HG03280 (cell line): ENCODE results near the gene GAS7.

Experiments
- ATAC-seq: cut with Tn5 transposase; IDR thresholded peaks from one replicate; pipeline ENCODE4 v1.9.1; 2021; ENCODE audit warnings: mild to moderate bottlenecking, moderate library complexity; ENCODE audit not compliant: unreplicated experiment

Gene GAS7

DNA sequence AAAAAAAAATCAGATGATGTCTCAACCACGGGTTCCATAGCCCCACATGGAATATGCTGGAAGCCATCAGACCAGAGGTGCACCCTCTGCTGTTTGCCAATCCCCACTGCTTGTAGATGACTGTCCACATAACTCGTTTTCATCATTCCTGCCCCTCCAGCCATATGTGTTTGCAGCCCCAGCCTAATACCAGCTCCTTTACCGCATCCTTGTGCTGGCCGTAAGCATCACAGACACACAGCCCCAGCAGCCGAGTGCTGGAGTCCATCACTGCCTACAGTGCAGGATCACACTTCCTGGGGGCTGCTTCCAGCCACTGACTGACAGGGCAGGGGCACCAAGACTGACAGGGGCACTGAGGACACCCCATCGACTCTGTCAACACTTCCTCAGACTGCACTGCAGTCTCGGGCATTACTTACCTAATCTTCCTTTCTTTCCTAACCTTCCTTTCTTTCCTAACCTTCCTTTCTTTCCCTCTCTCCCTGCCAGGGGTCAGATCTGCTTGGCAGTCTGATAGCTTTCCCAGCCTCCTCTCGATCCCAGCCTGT lies 298.3 kb downstream of the GAS7 start:
- no peak for ATAC-seq

- ATAC-seq = no peak
These were observed 298.9 kb downstream of the GAS7 start for GRCh38 chr17:9899280-9900043.

GRCh38 chr17:9898812-9899211 lies 299.6 kb downstream of the GAS7 start:
- ATAC-seq = no peak

DNA sequence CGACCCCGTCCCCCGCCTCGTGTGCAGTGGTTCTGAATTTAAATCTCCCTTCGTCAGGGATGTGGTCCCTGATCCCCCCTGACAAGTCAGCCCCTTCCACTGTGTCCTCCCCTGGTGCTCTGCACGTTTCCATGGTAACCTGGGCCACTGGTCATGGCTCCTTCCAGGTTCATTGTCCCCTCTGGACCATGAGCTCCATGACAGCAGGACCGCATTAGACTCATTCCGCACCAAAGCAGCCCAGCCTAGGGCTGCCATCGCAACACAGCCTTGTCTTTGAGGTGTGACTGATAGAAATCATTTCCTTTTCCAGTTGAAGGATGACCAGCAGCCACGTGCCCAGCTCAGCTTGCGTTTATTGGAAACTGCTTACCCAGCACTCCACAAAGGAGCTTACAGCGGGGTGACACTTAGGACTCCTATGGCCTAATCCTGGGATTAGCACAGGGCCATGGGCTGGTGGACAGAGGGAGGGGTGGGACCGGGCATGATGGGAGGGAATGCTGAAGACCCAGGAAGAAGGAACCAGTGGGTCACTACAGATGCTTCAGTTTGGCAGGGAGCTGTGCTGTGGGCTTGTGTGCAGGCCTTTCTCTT lies 300.9 kb downstream of the GAS7 start:
- no peak for ATAC-seq

GRCh38 chr17:9895923-9896322 lies 302.5 kb downstream of the GAS7 start:
- ATAC-seq = no peak

- ATAC-seq = no peak
These were observed 304.2 kb downstream of the GAS7 start for GRCh38 chr17:9894231-9894630.

DNA sequence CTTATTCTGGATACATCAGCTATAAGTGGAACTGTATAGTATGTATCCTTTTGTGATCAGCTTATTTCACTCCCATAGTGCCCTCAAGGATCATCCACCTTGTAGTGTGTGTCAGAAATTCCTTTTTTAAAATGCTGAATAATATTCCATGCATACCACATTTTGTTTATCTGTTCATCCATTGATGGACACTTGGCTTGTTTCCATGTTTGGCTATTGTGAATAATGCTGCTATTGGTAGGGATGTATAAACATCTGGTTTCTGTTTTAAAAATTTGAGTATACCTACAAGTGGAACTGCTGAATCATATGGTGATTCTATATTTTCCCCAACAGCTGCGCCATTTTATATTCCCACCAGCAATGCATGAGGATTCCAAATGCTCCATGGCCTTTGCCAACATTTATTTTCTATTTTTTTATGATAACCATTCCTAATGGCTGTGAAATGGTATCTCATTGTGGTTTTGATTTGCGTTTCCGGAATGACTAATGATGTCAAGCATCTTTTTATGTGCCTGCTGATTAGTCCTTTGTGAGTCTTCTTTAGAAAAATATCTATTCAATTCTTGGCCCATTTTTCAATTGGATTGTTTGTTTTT lies 304.9 kb downstream of the GAS7 start:
- no peak for ATAC-seq

- no peak for ATAC-seq
These were observed 308.3 kb downstream of the GAS7 start for GRCh38 chr17:9890124-9890523.

DNA sequence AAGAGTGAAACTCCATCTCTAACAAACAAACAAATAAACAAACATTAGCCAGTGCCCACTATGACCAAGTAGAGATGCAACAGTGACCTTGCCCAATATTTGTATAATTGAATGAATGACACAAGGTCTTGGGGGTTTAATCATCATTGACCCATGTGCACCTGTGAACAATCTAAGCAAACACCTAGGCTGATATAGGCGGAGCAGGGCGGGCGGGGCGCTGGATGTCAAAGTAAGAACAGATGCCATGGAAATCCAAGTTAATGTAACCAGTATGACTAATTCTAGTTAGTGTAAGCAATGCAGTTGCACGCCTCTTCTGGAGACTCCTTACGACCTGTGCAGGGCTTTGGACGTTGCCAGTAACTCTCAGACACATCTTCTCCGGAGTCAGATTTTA lies 310.9 kb downstream of the GAS7 start:
- ATAC-seq = no peak

DNA sequence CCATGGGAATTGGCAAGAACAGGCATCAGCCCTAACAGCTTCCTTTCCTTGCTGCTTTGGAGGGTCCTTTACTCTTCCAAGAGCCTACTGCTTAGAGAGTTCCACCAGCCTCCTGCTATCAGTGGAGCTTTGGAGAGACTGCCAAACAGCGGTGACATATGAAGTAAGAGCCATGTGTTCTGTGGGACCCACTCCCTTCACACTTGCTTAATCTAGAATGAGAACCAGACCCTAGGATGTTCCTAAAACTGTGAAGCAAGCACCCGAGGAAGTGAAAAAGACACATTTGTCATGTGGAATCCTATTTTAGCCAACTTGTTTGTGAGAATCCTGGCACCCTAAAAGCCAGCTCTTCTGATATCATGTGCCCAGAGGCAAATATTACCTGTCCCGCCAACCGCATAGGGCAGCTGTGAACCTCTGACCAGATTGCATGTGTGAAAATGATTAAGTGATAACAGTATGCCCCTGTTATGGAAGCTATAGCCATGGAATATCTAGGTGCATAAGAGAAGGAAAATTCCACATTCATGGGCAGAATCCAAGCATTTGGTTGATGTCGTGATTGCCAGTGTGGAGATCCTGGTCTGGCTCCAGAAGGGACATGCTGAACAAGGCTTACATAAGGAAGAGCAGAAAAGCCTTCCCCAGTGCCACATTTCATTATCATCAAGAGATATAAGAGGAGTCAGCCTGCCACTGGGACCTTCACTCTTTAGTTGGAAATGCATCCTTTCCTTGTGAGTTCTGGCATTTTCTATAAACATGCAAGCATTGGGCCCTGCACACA lies 312.1 kb downstream of the GAS7 start:
- no peak for ATAC-seq

DNA sequence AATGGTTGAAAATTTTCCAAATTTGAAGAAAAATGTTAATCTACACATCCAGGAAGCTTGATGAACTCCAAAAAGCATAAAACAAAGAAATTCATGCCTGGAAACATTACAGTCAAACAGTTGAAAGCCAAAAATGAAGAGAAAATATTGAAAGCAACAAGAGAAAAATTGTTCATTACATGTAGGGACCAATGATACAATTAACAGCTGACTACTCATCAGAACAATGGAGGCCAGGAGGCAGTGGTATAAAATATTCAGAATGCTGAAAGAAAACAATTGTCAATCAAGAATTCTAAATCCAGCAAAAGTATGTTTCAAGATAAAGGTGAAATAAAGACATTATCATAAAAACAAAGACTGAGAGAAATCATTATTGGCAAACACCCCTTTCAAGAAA lies 315.0 kb downstream of the GAS7 start:
- ATAC-seq = no peak

DNA sequence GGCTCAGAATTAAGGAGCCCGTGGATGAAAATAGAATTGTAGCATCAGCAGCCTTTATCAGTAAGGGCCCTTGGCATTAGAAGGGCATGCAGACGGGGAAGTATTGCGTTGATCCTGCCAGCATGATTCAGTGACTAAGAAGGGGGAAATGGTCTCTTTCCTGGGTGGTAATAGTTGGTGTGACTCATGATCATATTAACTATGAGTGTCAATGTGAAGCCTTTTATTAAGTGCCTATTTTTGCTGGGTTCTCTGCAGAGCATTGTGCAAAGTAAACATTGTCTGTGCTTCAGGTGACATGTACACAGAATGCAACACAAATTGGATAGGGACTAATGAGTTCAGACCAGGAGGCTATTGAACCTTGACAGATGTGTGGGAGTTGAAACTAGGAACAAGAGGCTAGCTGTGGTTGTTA lies 317.8 kb downstream of the GAS7 start:
- no peak for ATAC-seq

- no peak for ATAC-seq
These were observed 319.4 kb downstream of the GAS7 start for GRCh38 chr17:9878786-9879525.

DNA sequence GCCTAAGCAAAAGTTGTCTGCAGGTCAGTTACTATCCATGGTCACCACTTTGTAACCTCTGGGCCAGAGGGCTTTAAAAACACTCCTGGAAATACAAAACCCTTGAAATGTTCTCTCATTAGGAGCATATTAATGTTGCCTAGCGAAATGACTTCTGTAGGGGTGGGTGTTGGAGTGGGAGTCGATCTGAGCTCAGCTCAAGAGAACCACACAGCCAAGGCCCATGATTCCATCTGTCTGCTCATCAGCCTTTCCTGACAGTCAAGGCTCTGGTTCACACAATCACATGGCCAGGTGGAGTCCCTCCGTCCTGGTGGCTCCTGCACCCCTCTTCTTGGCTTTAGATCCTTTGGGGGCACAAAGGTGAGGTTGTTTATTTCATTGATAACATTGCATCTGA lies 320.1 kb downstream of the GAS7 start:
- no peak for ATAC-seq

DNA sequence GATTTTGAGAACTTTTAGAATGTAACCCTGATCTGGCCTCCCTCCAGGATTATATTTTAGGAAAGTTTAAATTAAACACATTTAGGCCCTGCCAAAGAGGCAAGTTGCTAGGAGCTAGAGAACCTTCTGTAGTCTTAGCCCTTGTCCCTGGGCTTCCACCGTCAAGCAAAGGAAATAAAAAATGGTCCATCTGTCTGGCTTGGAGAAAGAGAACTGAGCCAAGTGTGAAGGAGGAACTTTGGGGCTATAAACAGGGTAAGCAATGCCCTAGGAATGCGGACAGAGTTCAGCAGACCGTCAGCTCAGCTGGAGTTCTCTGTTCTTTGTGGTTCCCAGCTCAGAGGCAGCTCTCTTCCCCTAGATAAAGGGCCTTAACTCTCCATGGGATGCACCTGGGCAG lies 323.0 kb downstream of the GAS7 start:
- ATAC-seq = no peak

- ATAC-seq = no peak
These were observed 323.7 kb downstream of the GAS7 start for GRCh38 chr17:9874722-9875121.

DNA sequence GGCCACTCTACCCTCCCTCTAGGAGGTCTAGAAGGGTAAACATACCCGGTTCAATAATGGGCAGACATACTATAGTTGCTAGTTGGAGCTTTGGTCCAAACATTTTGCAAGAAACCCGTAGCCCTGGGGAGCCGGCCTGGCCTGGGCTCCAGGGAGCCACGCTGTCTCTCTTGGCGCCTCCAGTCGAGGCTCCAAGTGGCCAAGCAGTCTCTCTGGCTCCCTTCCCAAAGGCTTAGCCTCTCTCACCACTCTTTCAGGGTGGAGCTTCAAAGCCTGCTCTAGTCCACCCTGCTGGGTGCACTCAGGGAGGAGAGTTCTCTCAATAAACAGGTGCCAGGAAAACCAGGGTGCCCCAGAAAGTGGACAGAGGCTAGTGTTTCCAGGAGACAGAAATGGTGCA lies 325.6 kb downstream of the GAS7 start:
- no peak for ATAC-seq

GRCh38 chr17:9868552-9868951 lies 329.9 kb downstream of the GAS7 start:
- no peak for ATAC-seq

DNA sequence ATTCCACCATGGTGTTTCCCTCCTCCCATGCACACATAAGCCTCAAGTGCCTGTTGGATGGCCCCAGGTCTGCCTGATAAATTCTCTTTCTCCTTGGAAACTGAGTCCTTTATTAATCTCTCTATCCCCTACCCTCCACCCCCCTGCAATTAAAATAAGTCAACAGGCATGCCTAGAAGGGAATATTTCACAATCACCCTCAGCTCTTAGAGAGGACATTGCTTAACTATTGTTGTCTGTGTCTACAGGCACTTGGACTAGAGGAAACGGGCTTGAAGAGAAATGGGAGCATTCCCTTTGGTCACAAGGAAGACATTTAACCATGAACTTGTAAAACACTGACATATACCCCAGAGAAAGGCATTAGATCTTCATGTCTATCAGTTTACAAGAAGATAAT lies 332.8 kb downstream of the GAS7 start:
- ATAC-seq = no peak

DNA sequence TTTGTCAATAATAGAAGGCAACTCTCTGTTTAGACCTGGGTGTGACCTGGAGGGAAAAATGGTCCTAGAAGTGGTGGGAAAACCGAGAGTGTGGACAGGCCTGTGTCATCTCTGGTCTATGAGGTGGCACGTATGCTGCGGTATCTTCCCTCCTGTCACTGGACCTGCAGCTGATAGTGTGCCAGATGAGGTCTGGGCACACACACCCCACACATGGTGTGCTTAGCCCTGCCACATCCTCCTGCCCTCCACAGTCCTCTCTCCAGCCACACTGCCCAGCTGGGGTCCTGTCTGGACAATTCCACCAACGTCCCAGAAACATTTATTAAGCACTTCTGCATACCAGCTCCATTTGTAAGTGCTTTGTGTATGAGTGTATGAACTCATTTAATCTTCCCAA lies 335.5 kb downstream of the GAS7 start:
- ATAC-seq = no peak

DNA sequence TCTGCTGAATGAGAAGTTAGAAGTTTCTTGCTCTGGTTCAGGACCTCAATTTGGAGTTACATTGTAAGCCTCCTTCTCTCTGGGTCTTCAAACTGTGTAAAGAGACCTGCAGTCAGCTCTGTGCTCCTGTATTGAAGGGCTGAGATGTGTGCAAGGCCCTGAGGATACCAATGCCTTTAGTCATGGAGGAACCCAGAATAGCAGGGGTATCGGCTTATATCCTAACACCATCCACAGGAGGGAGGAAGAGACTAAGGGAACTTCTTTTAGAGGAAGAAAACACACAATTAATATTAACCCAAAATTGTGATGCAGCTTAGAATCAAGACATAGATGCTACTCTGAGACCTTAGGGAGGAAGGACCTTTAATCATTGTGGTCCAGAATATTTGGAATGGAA lies 336.2 kb downstream of the GAS7 start:
- ATAC-seq = no peak
